Measurements from ENCODE around the gene SHISA6. TPM values are rescaled to one million over a fixed set of nuclear protein-coding genes. Genes with fewer than 3 reads are reported as not detected.
"Not testable (repeated sequence)": the region's sequence is repeated elsewhere in the genome, so short reads cannot be mapped to it uniquely, and the experiment has no call there.

SHISA6 gene
- total RNA-seq, 4 donors from 2014 or later = 0.45 to 4.9 (median 3.3) TPM

- H3K4me1 ChIP-seq = no peaks in the 10 kb centered on the region
- no peak for DNase-seq (ENCODE audit: low spot score in 2 of 2)
- no peaks in the 10 kb centered on the region for H3K36me3 ChIP-seq
- no peak overlapping the region for H3K27ac ChIP-seq
- H3K4me3 ChIP-seq = no peak overlapping the region
- H3K27me3 ChIP-seq = no peaks in the 10 kb centered on the region
- 88% methylated on average over 3 of the region's 3 CpGs for WGBS
- TF ChIP-seq POLR2AphosphoS5 (IDR thresholded peaks at IDR 0.05) (no peak), EP300 (IDR thresholded peaks at IDR 0.05) (no peak), POLR2A (IDR thresholded peaks at IDR 0.05) (no peak)
- TF ChIP-seq, protein P1, sequence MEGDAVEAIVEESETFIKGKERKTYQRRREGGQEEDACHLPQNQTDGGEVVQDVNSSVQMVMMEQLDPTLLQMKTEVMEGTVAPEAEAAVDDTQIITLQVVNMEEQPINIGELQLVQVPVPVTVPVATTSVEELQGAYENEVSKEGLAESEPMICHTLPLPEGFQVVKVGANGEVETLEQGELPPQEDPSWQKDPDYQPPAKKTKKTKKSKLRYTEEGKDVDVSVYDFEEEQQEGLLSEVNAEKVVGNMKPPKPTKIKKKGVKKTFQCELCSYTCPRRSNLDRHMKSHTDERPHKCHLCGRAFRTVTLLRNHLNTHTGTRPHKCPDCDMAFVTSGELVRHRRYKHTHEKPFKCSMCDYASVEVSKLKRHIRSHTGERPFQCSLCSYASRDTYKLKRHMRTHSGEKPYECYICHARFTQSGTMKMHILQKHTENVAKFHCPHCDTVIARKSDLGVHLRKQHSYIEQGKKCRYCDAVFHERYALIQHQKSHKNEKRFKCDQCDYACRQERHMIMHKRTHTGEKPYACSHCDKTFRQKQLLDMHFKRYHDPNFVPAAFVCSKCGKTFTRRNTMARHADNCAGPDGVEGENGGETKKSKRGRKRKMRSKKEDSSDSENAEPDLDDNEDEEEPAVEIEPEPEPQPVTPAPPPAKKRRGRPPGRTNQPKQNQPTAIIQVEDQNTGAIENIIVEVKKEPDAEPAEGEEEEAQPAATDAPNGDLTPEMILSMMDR (IDR thresholded peaks at IDR 0.05) = no peak
- H3K9me3 ChIP-seq = no peaks in the 10 kb centered on the region
These were observed 68.0 kb downstream of the SHISA6 start for GRCh38 chr17:11309033-11309432.

- DNase-seq (ENCODE audit: low spot score in 2 of 2) = no peak
- no peaks in the 10 kb centered on the region for H3K9me3 ChIP-seq
These were observed 68.8 kb downstream of the SHISA6 start for GRCh38 chr17:11309850-11310249.

GRCh38 chr17:11316451-11316850 is 75.4 kb downstream of the SHISA6 start:
- H3K9me3 ChIP-seq; H3K4me1 ChIP-seq; H3K36me3 ChIP-seq; H3K4me3 ChIP-seq; H3K27ac ChIP-seq; H3K27me3 ChIP-seq; DNase-seq (ENCODE audit: low spot score in 2 of 2): not testable (repeated sequence)
- 84% methylated on average over 11 of the region's 11 CpGs for WGBS

More at GRCh38 chr17:11309850-11310249, 68.8 kb downstream of the SHISA6 start:
- no peak overlapping the region for H3K27ac ChIP-seq
- no peaks in the 10 kb centered on the region for H3K4me1 ChIP-seq
- no peaks in the 10 kb centered on the region for H3K27me3 ChIP-seq
- H3K4me3 ChIP-seq = no peak overlapping the region
- no peak for TF ChIP-seq POLR2AphosphoS5 (IDR thresholded peaks at IDR 0.05)
- TF ChIP-seq EP300 (IDR thresholded peaks at IDR 0.05) = no peak
- no peak for TF ChIP-seq POLR2A (IDR thresholded peaks at IDR 0.05)
- TF ChIP-seq, protein P1 (IDR thresholded peaks at IDR 0.05) = no peak
- H3K36me3 ChIP-seq = no peaks in the 10 kb centered on the region

DNA sequence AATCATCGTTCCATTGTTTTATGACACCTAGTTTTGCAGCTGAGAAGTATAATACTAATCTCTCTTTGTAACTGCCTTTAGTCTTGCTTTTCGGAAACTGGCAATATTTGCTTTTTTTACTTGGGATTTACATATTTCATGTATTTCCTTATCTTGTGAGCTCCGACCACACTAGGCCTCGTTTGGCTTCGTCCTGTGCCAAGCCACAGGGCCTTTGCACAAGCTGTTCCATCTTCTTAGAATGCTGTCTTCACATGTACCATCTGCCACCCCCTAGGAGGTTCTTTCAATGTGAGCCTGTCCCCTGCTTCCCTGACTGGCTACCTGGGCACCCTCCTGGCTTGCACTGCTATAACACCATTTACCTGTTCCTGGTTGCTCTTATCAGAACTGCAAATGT is 77.2 kb downstream of the SHISA6 start:
- no peaks in the 10 kb centered on the region for H3K27me3 ChIP-seq
- no peak for DNase-seq (ENCODE audit: low spot score in 2 of 2)
- no peak overlapping the region for H3K4me3 ChIP-seq
- TF ChIP-seq POLR2AphosphoS5 (IDR thresholded peaks at IDR 0.05) = no peak
- TF ChIP-seq POLR2A (IDR thresholded peaks at IDR 0.05) = no peak
- no peak for TF ChIP-seq EP300 (IDR thresholded peaks at IDR 0.05)
- TF ChIP-seq, protein P1 (IDR thresholded peaks at IDR 0.05) = no peak
- 90% methylated on average over 5 of the region's 5 CpGs for WGBS
- H3K9me3 ChIP-seq = no peaks in the 10 kb centered on the region
- H3K36me3 ChIP-seq = no peaks in the 10 kb centered on the region
- H3K4me1 ChIP-seq = no peaks in the 10 kb centered on the region
- H3K27ac ChIP-seq = no peak overlapping the region

DNA sequence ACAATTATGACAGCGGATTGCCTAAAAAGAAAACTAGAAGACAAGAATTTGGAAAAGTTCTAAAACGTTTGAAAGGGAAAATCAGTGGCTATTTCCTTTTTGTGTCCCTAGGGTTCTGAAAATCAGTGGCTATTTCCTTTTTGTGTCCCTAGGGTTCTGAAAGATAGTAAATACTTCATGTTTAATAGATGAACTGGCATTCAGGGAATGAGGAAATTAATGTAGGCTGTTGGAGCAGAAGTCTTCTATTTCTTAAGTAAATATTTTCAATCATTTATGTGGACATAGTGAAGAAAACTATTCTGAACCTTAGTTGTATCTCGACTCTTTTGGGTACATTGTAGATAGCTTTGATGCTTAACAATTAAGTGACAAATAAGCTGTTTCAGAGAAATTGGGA is 78.9 kb downstream of the SHISA6 start:
- H3K36me3 ChIP-seq = no peaks in the 10 kb centered on the region
- H3K27me3 ChIP-seq = no peaks in the 10 kb centered on the region
- H3K4me1 ChIP-seq = no peaks in the 10 kb centered on the region
- H3K4me3 ChIP-seq = no peak overlapping the region
- TF ChIP-seq EP300 (IDR thresholded peaks at IDR 0.05) (no peak), POLR2AphosphoS5 (IDR thresholded peaks at IDR 0.05) (no peak), POLR2A (IDR thresholded peaks at IDR 0.05) (no peak)
- TF ChIP-seq, protein P1 (IDR thresholded peaks at IDR 0.05) = no peak
- DNase-seq (ENCODE audit: low spot score in 2 of 2) = no peak
- no peak overlapping the region for H3K27ac ChIP-seq
- 59% methylated on average over 3 of the region's 3 CpGs for WGBS
- no peaks in the 10 kb centered on the region for H3K9me3 ChIP-seq

GRCh38 chr17:11324021-11324420 is 83.0 kb downstream of the SHISA6 start:
- WGBS = 88% methylated on average over 11 of the region's 11 CpGs
- Histone ChIP-seq H3K9me3 (no peaks in the 10 kb centered on the region), H3K27me3 (no peaks in the 10 kb centered on the region), H3K4me1 (no peaks in the 10 kb centered on the region), H3K36me3 (no peaks in the 10 kb centered on the region), H3K4me3 (no peak overlapping the region), H3K27ac (no peak overlapping the region)
- TF ChIP-seq POLR2AphosphoS5 (IDR thresholded peaks at IDR 0.05) = no peak
- TF ChIP-seq, protein P1 (IDR thresholded peaks at IDR 0.05) = no peak
- TF ChIP-seq EP300 (IDR thresholded peaks at IDR 0.05) = no peak
- TF ChIP-seq POLR2A (IDR thresholded peaks at IDR 0.05) = no peak
- DNase-seq (ENCODE audit: low spot score in 2 of 2) = no peak
